Measurements from ENCODE around the gene IFITM2.
"Not testable (repeated sequence)": the region's sequence is repeated elsewhere in the genome, so short reads cannot be mapped to it uniquely, and the experiment has no call there.

The IFITM2 gene

GRCh38 chr11:325796-326591 is 18.4 kb downstream of the IFITM2 start:
- no peak for DNase-seq (ENCODE audit: low spot score)

GRCh38 chr11:326592-326841 is 18.9 kb downstream of the IFITM2 start:
- no peak for DNase-seq (ENCODE audit: low spot score)

DNA sequence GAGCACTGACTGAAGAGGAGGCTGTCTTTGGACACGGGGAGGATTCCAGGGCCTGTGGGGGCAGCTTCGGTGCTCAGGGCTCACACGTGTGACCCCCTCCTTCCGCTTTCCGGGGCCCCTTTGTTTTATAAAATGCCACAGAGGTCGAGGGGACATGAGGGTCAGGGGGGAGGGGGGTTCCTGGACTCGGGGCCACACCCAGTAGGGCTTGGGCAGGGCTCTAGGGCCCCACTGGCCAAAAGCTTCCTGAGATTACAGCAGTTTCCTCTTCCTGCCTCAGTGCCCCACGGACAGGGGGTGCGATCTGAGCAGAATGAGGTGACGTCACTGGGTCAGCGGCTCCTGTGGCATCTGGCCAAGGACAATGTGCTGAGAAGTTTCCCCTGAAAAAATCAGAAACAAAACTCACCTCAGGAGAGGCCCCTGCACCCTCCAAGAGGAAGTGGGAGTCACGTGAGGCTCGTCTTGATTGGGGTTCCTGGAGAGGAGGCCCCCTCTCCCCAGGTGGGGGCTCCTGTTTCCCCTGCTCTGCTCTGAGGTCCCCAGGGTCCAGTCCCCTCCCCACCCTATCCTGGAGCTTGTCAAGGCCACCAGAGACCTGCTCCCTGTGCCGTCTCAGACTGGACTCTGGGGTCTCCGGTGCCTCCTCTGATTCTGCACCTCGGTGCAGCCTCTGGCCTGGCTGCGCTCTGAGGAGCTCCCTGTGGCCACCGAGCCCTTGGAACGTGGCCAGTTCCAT is 19.4 kb downstream of the IFITM2 start:
- peak; percentile 55 for DNase-seq (ENCODE audit: low spot score)

- no peak for DNase-seq (ENCODE audit: low spot score)
Observed at GRCh38 chr11:327581-327923, 19.9 kb downstream of the IFITM2 start.

GRCh38 chr11:328012-328411 is 20.4 kb downstream of the IFITM2 start:
- DNase-seq (ENCODE audit: low spot score) = no peak

GRCh38 chr11:328516-329100 is 21.0 kb downstream of the IFITM2 start:
- DNase-seq (ENCODE audit: low spot score) = not testable (repeated sequence)

DNA sequence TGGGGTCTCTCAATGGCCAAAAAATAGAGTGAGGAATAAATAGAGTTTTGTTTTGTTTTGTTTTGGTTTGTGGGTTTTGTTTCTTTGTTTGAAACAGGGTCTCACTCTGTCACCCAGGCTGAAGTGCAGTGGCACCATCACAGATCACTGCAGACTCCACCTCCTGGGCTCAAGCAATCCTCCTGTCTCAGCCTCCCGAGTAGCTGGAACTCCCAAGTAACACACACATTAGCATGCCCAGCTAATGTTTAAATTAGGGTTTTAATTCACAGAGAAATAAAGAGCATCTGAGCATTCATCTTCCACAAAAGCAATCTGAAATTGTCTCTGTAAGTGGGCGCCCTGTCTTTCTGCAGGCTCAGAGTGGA is 22.3 kb downstream of the IFITM2 start:
- DNase-seq (ENCODE audit: low spot score) = no peak

- DNase-seq (ENCODE audit: low spot score) = no peak
Observed at GRCh38 chr11:330307-330693, 22.7 kb downstream of the IFITM2 start.

- DNase-seq (ENCODE audit: low spot score) = no peak
Observed at GRCh38 chr11:330694-331357, 23.2 kb downstream of the IFITM2 start.

GRCh38 chr11:331358-332060 is 23.9 kb downstream of the IFITM2 start:
- DNase-seq (ENCODE audit: low spot score) = no peak

DNA sequence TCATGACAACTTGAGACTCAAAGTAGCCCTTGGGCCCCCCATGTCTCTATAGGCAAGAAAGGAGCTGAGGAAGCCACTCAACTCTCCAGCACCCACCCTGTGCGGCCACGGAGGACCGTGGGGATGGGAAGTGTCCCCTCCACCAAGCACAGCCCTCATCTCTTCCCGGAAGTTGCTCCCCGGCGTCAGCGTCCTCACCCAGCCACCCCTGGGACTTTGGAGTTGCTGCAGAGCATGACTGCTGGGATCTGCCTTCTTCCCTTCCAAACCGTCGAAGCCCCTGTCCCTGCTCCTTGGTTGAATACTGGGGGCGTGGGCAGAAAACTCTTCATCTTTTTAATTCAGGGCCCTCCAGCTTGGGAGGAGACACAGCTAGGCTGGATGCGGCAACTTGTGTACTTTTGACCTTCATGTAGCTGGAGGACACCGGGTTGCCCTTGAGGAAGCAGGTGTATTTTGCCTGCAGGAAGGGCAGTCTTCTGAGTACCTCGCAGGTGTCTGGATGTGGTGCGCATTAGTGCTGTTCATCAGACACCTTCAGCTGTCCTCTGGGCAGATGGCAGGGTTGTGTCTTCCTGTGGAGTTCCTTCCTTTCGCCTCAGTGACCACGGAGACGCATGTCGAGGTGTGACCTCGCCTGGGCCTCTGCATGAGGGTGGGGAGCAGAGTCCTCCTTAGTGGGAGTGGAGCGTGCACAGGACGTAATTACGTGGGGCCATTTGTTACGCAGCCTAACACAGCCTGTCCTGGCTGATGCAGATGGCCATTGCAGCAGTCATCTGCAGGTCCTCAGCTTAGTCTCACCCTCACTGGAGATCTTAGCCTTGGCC is 25.2 kb downstream of the IFITM2 start:
- no peak for DNase-seq (ENCODE audit: low spot score)

- DNase-seq (ENCODE audit: low spot score) = not testable (repeated sequence)
Observed at GRCh38 chr11:333616-334263, 26.1 kb downstream of the IFITM2 start.

DNA sequence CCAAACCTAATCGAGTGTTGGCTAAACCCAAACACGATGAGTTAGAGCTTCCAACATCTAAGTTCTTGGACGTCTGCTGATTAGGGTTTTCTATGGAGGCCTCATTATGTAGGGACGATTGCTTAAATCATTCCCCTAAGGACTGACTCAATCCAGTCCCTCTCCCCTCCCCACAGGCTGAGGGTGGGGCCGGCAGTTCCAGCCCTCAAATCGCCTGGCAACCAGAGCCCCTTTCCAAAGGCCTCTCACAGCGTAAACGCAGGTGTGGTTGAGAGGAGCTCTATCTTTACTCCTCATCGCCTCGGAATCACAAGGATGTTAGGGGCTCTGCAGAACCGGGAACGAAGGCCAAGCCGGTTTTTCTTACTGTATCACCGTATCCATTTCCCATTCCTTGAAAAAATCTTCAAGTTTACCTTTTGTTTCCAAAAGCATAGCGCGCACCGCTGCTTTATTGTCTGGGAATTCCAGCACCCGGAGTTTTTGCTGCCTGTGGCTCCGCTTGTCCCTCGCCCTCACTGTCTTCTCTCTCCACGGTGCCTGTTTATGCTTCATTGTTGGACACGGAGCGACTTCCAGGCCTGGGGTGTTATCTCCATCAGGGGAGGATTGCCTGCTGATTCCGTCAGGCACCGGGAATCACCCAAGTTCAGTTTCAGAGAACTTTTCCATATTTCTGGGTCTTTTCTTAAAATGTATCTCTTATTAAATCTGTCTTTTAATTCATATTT is 26.8 kb downstream of the IFITM2 start:
- no peak for DNase-seq (ENCODE audit: low spot score)

DNA sequence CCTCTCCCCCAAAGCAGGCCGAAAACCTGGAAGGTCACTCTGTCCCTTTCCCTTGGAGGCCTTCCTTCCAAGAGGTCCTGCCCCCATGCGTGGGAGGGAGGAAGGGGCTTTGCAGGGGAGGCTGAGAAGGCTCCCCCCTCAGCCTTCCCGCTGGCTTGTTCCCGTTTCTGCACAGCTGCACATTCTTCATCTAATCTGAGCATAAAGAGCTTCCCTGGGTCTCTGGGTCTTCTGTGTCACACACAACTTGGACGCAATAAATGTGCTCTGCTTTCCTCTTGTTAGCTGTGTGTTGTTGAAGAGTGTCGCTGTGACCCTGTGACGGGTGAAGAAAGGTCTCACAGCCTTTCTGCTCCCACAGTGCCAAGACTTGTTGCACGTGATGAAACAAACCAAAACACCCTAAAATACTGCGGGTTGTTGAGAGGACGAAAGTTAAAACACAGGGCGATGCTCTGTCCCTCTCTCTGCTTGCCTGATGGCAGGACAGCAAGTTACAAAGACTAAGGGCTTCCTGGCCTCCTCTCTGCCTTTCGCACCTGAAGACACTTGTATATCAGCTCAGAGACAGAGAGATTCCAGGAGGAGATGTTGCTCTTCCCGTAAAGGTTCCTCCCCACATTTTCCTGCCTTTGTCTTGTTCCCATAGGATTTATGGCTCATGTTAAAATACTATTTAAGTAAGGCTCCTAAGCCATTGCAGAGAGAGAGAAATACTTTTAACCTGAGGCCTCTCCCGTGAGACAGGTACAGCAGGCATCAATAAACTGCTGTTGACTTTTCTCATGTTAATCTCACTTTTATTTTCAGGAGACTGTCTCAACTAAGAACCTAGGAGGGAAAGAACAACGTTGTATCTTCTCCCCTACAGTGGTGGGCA is 28.4 kb downstream of the IFITM2 start:
- no peak for DNase-seq (ENCODE audit: low spot score)

DNA sequence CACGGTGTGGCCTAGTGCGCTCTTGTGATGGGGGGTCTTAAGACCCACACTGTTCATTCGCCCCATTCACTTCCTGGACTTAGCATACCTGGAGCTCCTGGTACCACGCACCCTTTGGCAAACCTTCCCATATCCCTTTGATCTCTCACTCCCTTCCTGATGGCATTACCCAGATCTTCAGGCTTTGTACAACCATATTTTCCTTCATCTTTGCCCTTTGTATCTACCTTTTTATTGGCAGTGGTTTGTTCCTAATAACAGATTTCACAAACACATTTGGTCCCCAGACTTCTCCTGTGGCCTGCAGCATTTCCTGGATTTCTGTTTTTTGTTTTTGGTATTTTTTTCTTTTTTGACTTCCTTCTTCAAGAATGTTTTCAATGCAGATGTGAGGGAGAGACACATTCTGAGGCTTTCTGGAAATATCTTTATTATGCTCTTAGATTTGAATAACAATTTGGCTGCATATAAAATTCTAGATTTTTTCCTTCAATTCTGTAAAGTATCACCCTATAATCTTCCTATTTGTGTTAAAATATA is 29.1 kb downstream of the IFITM2 start:
- DNase-seq (ENCODE audit: low spot score) = no peak

DNA sequence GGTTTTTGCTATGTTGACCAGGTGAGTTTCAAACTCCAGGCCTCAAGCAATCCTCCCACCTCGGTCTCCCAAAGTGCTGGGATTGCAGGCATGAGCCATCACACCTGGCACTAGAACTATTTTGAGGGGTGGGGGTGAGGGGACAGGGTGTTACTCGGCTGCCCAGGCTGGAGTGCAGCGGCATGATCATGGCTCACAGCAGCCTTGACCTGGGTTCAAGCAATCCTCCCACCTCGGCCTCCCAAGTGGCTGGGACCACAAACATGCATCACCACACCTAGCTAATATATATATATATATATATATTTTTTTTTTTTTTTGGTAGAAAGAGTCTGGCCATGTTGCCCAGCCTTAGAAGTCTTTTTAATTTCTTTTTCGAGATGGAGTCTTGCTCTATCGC is 30.1 kb downstream of the IFITM2 start:
- no peak for DNase-seq (ENCODE audit: low spot score)

DNA sequence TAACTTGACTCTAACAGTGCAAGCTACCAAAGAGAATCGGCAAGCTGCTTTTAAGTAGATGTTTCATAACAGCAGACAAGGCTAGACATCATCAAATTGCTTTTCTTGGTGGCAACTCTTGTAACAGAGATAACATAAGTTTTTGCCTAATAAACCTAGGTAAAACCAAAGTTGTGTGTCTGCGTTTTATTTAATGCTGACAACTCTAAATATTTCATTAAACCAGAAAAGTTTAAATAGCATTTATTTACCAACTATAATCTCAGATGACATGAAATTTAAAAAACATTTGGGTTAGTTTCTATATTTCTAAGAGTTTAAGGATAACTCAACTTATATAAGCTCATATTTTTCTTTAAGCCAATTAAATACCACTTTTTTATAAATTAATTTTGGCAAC is 32.3 kb downstream of the IFITM2 start:
- no peak for DNase-seq (ENCODE audit: low spot score)

- no peak for DNase-seq (ENCODE audit: low spot score)
Observed at GRCh38 chr11:340539-341512, 33.2 kb downstream of the IFITM2 start.
